ENCODE data around the gene TNS1. TPM values are rescaled to one million over a fixed set of nuclear protein-coding genes. Genes with fewer than 3 reads are reported as not detected.

The TNS1 gene
- total RNA-seq, 2 experiments from 2014 or later, result 11.0 to 13.5 TPM

DNA sequence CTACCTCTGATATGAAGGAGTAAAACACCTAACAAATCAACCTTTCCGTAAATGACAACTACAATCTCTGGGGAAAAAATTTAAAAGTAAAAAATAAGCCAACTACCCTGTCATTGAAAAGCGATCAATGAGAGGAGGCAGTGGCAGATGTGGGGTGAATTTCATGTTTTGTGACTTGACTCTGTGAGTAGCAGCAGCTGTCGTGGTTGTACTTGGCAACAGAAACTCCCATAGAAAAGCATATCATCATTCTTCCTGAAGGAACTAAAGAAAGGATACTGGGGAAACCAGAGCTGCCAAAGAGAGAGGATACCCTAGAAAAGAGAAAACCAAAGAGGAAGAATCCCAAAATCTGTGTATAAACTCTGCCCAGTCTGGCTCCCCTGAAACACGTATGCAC, 236.4 kb downstream of the TNS1 start:
- H3K4me3 Mint-ChIP-seq, result no peak overlapping the region
- H3K36me3 Mint-ChIP-seq (ENCODE audit: low read depth), result peaks cover 4% of the 10 kb centered on the region
- ChIA-PET POLR2A (no interaction called here), CTCF (no interaction called here)
- no peak overlapping the region for H3K27ac Mint-ChIP-seq
- peaks cover 20% of the 10 kb centered on the region for H3K27me3 Mint-ChIP-seq
- DNase-seq, result no peak
- H3K9me3 Mint-ChIP-seq, result peaks cover 15% of the 10 kb centered on the region
- no peaks in the 10 kb centered on the region for H3K4me1 Mint-ChIP-seq

DNA sequence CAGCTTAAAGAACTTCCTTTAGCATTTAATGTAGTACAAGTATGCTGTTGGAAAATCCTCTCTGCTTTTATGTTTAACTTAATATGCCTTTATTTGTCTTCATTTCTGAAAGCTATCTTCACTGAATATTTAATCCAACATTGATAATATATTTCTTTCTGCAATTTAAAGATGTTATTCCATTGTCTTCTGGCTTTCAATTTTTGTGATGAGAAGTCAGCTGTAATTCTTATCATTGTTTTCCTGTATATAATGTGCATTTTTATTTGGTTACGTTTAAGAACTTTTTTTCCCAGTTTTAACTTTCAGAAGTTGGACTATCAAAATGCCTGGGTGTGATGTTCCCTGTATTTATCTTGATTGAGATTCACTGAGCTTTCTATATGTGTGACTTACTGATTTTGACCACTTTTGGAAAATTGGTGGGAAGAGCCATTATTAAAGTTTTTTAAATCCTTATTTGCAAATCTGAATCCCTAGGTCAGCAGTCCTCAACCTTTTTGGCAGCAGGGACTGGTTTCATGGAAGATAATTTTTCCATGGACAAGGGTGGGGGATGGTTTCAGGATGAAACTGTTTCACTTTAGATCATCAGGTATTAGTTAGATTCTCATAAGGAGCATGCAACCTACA, 241.0 kb downstream of the TNS1 start:
- POLR2A ChIA-PET, result no interaction called here
- Mint-ChIP-seq H3K27me3 (peaks cover 6% of the 10 kb centered on the region), H3K27ac (no peak overlapping the region), H3K4me3 (no peak overlapping the region), H3K4me1 (peaks cover 7% of the 10 kb centered on the region), H3K9me3 (peaks cover 16% of the 10 kb centered on the region), H3K36me3 (ENCODE audit: low read depth) (peaks cover 4% of the 10 kb centered on the region)
- CTCF ChIA-PET, result no interaction called here
- no peak for DNase-seq

DNA sequence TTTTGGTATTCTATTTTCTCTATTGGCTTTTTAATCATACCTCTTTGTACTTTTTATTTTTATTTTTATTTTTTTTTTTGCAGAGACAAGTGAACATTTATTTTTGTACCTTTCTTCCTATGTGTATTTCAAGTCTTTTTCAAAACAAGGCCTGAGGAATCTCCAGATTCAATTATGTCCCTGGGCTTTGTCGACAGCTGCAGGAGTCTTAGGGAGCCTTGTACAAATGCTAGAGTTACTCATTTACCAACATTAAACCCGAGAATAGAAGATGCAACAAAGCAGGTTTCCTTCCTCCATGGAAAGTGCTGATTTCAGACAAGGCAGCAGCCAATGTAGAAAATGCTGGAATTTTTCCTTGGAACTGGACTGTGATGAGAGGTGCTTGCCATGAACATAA, 242.8 kb downstream of the TNS1 start:
- Mint-ChIP-seq H3K36me3 (ENCODE audit: low read depth) (peaks cover 4% of the 10 kb centered on the region), H3K27me3 (no peaks in the 10 kb centered on the region), H3K9me3 (peaks cover 16% of the 10 kb centered on the region), H3K4me1 (peaks cover 22% of the 10 kb centered on the region), H3K4me3 (no peak overlapping the region), H3K27ac (no peak overlapping the region)
- DNase-seq, result no peak
- POLR2A ChIA-PET, result no interaction called here
- CTCF ChIA-PET, result interaction anchor here (0.9 kb wide), 1 partner anchor 12 kb away, joined by 4 read pairs; no protein-coding TSS in a partner anchor

DNA sequence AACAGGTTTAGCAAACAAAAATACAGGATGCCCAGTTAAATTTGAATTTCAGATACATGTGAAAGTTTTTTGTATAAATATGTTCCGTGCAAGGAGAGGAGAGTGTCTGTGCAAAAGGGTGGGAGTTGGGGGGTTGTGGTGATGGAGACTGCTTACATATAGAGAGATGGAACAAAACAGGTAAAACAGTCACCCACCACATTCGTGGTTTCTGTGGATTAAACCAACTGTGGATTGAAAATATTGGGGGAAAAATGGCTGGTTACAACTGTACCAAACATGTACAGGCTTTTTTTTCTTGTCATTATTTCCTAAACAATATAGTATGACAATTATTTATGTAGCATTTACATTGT, 245.7 kb downstream of the TNS1 start:
- Mint-ChIP-seq H3K36me3 (ENCODE audit: low read depth) (no peaks in the 10 kb centered on the region), H3K4me3 (no peak overlapping the region), H3K27ac (no peak overlapping the region), H3K4me1 (peaks cover 24% of the 10 kb centered on the region), H3K27me3 (no peaks in the 10 kb centered on the region), H3K9me3 (peaks cover 8% of the 10 kb centered on the region)
- no peak for DNase-seq
- ChIA-PET CTCF (interaction anchor here (1.0 to 1.6 kb wide), 3 partner anchors 33 to 1063 kb away, joined by 3 to 5 read pairs (median 3); no protein-coding TSS in a partner anchor), POLR2A (no interaction called here)

DNA sequence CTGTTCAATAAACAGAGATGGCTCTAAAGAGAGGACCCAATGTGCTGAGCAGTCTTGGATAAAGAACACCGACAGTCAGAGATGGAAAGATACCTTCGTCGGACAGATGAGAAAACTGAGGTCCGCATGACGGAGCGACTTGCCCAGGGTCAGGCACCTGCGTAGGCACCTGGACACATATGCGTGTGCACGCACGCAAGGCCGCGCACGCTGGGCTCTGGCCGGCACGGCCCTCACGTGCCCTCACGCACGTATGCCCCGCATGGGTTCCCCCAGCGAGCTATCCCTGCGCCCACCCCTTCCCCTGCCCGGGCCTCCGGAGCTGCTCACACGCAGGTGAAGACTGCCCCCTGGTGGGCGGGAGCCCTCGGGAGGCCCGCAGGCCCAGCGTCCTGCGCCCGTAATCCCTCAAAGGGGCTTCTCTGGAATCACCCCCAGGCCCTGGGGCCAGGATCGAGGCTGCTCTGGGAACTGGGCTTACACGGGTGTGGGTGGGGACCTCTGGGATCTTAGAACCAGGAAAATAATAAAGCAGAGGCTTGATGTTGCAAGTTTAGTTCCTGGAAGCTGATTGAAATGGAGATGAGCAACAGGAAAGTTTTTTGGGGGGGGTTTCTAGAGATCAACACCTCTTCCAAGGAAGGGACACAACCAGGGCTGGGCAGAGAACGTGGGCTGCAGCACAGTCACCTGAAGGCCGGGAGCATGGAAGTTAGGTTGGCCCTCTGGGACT, 246.3 kb downstream of the TNS1 start:
- peaks cover 24% of the 10 kb centered on the region for H3K4me1 Mint-ChIP-seq
- CTCF ChIA-PET, result interaction anchor here (1.0 to 1.6 kb wide), 4 partner anchors 33 to 1063 kb away, joined by 3 to 5 read pairs (median 4); no protein-coding TSS in a partner anchor
- no peaks in the 10 kb centered on the region for H3K36me3 Mint-ChIP-seq (ENCODE audit: low read depth)
- no peak overlapping the region for H3K27ac Mint-ChIP-seq
- POLR2A ChIA-PET, result no interaction called here
- H3K4me3 Mint-ChIP-seq, result no peak overlapping the region
- DNase-seq, result peak; percentile 63
- H3K27me3 Mint-ChIP-seq, result no peaks in the 10 kb centered on the region
- H3K9me3 Mint-ChIP-seq, result peaks cover 4% of the 10 kb centered on the region

DNA sequence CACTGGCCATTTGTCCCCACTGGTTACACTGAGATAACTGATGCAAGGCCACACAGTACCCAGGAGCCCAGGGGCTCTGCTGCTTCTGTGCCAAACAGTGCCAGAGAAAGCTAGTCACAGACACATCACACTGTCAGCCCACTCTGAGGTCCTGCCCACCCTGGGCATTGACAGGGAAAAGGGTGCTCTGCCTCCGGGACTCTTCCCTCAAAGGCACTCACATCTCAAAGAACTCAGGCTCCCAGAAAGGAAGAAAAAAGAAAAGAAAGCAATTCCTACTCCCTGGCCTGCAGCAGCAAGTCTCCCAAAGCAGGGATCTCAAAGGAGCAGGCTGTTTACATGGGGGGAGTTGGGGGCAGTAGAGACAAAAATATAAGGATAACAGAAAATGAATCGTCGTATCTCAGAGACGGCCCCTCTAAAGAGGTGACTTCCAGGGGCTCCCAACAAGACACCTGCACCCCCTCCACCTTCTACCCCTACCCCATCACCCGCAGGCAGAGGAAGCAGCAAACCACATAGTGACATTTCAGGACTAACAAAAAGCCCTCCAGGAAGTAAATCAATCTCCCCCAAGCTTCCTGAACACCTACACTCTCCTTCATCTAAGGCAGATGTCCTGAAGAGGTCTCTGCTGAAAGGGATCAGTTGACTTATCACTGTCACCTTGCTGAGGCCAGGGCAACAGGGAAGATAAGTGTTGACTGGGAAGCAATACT, 247.6 kb downstream of the TNS1 start:
- Mint-ChIP-seq H3K4me1 (peaks cover 24% of the 10 kb centered on the region), H3K9me3 (no peaks in the 10 kb centered on the region), H3K36me3 (ENCODE audit: low read depth) (no peaks in the 10 kb centered on the region), H3K27ac (no peak overlapping the region), H3K27me3 (no peaks in the 10 kb centered on the region), H3K4me3 (no peak overlapping the region)
- no peak for DNase-seq
- POLR2A ChIA-PET, result no interaction called here
- CTCF ChIA-PET, result interaction anchor here (1.3 to 1.6 kb wide), 2 partner anchors 34 to 1061 kb away, joined by 4 to 5 read pairs; no protein-coding TSS in a partner anchor

DNA sequence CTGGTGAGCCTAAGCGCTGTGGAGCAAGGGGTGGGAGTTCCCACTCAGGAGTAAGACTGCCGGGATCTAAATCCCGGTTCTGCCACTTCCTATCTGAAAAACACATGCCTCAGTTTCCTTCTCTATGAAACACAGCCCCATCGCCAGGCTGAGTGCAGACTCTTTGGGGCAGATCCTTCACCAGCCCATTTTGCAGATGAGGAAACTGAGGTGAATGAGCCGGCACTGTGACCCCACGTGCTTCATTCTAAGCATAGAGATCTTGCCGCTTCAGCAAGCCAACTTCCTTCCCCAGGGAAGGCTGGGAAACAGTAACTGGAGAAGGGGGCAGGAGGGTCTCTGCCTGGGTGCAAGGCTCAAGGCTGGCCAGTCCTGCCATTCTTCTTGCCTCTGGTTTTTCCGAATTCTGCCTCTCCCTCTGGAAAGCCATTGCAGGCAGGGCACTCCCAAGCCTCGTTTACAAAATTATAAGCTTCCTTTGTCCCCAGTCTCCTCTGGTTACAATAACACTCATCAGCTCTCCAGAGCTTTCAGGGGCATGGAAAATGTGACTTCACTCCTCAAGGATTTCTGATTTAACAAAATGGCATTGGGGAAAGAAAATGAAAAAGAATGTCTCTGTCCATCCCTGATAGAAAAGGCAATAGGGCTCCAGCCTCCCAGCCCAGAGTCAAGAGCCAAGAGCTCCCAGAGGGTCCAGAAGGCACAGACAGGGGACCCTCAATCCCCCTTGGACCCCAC, 249.2 kb downstream of the TNS1 start:
- H3K36me3 Mint-ChIP-seq (ENCODE audit: low read depth), result no peaks in the 10 kb centered on the region

DNA sequence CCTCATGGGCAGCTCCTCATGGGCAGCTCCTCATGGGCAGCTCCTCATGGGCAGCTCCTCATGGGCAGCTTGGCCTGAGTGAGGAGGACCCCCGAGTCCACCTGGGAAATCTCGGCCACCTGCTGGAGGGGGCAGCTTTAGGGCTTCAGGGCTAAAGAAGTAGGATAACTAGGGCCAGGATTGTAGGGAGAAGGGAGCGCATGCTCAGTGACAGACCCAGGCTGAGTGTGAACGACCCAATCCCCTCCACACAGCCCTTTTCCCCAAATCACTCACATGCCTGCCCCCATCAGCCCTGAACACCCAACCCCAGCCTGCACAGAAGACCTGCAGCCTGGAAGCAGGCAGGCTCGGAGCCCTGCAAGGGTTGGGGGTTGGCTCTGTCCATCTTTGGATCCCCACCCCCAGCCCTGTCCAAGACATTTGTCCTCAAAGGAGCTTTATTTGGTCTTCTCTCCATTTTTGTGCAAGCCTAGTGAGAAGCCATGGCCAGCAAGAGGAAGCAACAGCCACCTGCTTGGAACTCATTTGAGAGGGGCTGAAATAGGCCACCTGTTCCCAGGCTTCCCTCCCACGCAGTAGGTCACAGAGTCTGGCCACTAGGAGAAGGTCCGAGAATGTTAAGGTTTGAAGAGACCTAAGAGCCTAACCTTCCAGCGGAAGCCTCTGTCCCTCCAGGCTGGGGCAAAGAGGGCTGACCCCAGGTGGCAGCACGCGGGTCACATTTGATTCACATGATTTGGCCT, 249.9 kb downstream of the TNS1 start:
- Mint-ChIP-seq H3K36me3 (ENCODE audit: low read depth) (no peaks in the 10 kb centered on the region), H3K27ac (no peak overlapping the region), H3K27me3 (no peaks in the 10 kb centered on the region), H3K9me3 (no peaks in the 10 kb centered on the region), H3K4me1 (peaks cover 24% of the 10 kb centered on the region), H3K4me3 (no peak overlapping the region)
- ChIA-PET CTCF (interaction anchor here (0.7 kb wide), 1 partner anchor 50 kb away, joined by 3 read pairs; no protein-coding TSS in a partner anchor), POLR2A (no interaction called here)
- no peak for DNase-seq

More for the DNA sequence above, 249.2 kb downstream of the TNS1 start:
- H3K27ac Mint-ChIP-seq, result no peak overlapping the region
- no peaks in the 10 kb centered on the region for H3K27me3 Mint-ChIP-seq
- H3K9me3 Mint-ChIP-seq, result no peaks in the 10 kb centered on the region
- peaks cover 24% of the 10 kb centered on the region for H3K4me1 Mint-ChIP-seq
- ChIA-PET CTCF (no interaction called here), POLR2A (no interaction called here)
- DNase-seq, result no peak
- H3K4me3 Mint-ChIP-seq, result no peak overlapping the region

DNA sequence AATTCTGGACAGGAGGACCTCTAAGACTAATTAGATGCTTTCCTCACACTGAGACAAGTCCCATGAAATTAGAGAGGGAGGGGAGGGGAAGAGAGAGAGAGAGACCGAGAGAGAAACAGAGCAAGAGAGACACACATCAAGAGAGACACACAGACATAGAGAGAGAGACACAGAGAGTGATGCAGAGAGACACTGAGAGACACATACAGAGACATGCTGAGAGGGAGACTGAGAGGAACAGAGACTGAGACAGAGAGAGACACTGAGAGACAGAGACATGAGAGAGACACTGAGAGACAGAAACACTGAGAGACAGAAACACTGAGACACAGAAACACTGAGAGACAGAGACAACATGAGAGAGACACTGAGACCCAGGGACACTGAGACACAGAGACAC, 250.8 kb downstream of the TNS1 start:
- DNase-seq, result no peak
- CTCF ChIA-PET, result interaction anchor here (0.7 kb wide), 1 partner anchor 49 kb away, joined by 3 read pairs; no protein-coding TSS in a partner anchor
- no peaks in the 10 kb centered on the region for H3K27me3 Mint-ChIP-seq
- no peaks in the 10 kb centered on the region for H3K36me3 Mint-ChIP-seq (ENCODE audit: low read depth)
- H3K27ac Mint-ChIP-seq, result no peak overlapping the region
- POLR2A ChIA-PET, result no interaction called here
- no peaks in the 10 kb centered on the region for H3K9me3 Mint-ChIP-seq
- peaks cover 18% of the 10 kb centered on the region for H3K4me1 Mint-ChIP-seq
- no peak overlapping the region for H3K4me3 Mint-ChIP-seq

DNA sequence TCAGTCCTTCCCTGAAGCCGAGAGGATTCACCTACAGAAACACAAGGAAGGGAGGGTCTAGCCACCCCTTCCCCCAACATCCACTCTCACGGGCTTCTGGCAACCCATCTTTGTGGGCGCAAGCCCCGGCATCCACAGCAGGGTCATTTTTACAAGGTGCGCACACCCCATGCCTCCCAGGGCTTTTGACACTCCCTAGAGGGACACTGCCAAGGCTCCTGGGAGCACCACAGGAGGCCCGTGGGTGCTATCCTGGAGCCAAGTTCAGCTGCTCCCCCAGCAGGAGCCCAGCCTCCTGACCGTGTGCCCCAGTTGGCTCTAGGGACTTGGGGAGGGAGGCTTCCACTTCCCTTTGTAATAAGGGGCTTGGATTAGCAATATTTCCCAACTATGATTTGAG, 251.6 kb downstream of the TNS1 start:
- DNase-seq, result no peak
- no peaks in the 10 kb centered on the region for H3K9me3 Mint-ChIP-seq
- peaks cover 12% of the 10 kb centered on the region for H3K4me1 Mint-ChIP-seq
- no peak overlapping the region for H3K27ac Mint-ChIP-seq
- POLR2A ChIA-PET, result no interaction called here
- no peaks in the 10 kb centered on the region for H3K36me3 Mint-ChIP-seq (ENCODE audit: low read depth)
- no peak overlapping the region for H3K4me3 Mint-ChIP-seq
- CTCF ChIA-PET, result no interaction called here
- H3K27me3 Mint-ChIP-seq, result no peaks in the 10 kb centered on the region
